Psoas muscle (tissue), 8 donors: Measurements from ENCODE around the gene AKAP11. TPM values are rescaled to one million over a fixed set of nuclear protein-coding genes. Genes with fewer than 3 reads are reported as not detected.

Experiments
- ATAC-seq, 4 donors: fragments of 200-7000 bp; cut with Tn5 transposase; one replicate each; pipeline ENCODE4 v1.9.1; 2020; ENCODE audit warnings: moderate library complexity in 3 of 4, mild to moderate bottlenecking in 2 of 4
- DNase-seq, 2 donors: peaks; one replicate each; pipeline ENCODE4 v3.0.0-alpha.2; 2020
- H3K27ac ChIP-seq: fragments of 200-600 bp; one replicate; pipeline ENCODE4 v1.8.0; 2022
- H3K27me3 ChIP-seq, 3 donors: fragments of 200-600 bp in 1 of 3; one replicate each; pipeline versions ENCODE4 v1.6.1 to v1.8.0; 2013 to 2022; ENCODE audit warnings: low read length in 2 of 3, mild to moderate bottlenecking in 2 of 3, moderate library complexity in 1 of 3; ENCODE audit not compliant: insufficient read depth in 3 of 3
- H3K36me3 ChIP-seq, 2 donors: fragments of 200-600 bp in 1 of 2; one replicate each; pipeline versions ENCODE4 v1.6.1 to v1.8.0; 2013 to 2022; ENCODE audit warnings: low read depth in 1 of 2, mild to moderate bottlenecking in 1 of 2, moderate library complexity in 1 of 2; ENCODE audit not compliant: insufficient read depth in 1 of 2
- H3K4me1 ChIP-seq: fragments of 200-600 bp; one replicate; pipeline ENCODE4 v1.8.0; 2022
- H3K4me3 ChIP-seq: fragments of 200-600 bp; one replicate; pipeline ENCODE4 v1.8.0; 2022; ENCODE audit warnings: mild to moderate bottlenecking
- H3K9me3 ChIP-seq: fragments of 200-600 bp; one replicate; pipeline ENCODE4 v1.8.0; 2022
- WGBS, 3 donors: extraction: QIAGEN DNeasy Blood & Tissue Kit; methylation state at CpG; one replicate each; pipeline versions ENCODE4 v1.1.6 to v1.1.7; 2013; 5-methylcytosine and 5-hydroxymethylcytosine counted together
- intact Hi-C, 2 donors: fragments of 100-400 bp; cut with DNase I; formaldehyde crosslinking; loops; one replicate each; pipeline versions ENCODE4 v1.11.0 to v1.14.2; 2022
- polyA plus RNA-seq, 3 donors: library from polyadenylated mRNA; stranded (reverse); fragments of 200-250 nt; gene quantifications; one replicate each; pipeline ENCODE4 v1.2.3, GENCODE V29; 2013
- total RNA-seq, 4 donors: library from RNA; stranded (reverse); fragmentation: NEBNext Ultra II Directional in 2 of 4; extraction: Animal tissue kit (Norgen Biotek cat#: 25700) in 2 of 4; gene quantifications; one replicate each; pipeline versions ENCODE4 v1.2.1 to v1.2.4, GENCODE V29; 2021 to 2023
- TF ChIP-seq, protein P1 (sequence below): fragments of 200-600 bp; IDR thresholded peaks from one replicate; pipeline ENCODE4 v1.8.0; 2022; ENCODE audit warnings: antibody characterized with exemption
- donor health status: healthy with polysubstance abuse.
- donor health status: DM: no; HTN: no; CAD: no; lungs with moderate emphysema.
- donor health status: Bipolar disorder and iron deficiency.
- donor health status: healthy.
- donor health status: DM: yes; HTN: yes; CAD: no.
- donor health status: DM: no; HTN: no; CAD: no.
- donor health status: DM: no; HTN: no; CAD: no.
- donor health status: DM: yes; HTN: yes; CAD: no.

Gene AKAP11
- total and polyA plus RNA-seq, 7 donors, result 2.6 to 17.7 (median 12.0) TPM

DNA sequence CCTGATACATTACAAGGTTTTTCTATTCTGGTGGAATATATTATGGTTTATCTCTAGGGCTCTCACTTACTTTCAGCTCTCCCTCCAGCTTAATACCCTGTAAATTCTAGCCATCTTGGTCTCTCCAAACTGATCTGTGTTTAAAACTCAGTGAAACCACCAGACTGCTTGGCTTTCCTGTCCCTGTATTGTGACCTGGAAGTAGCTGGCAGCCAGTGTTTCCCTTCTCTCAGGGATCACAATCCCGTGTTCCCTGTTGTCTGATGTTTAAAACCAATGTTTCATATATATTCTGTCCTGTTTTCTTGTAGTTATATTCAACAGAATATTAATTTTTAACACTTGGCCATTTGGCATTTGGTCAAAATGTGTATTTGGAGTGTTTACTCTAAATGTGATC lies 8.0 kb downstream of the AKAP11 start:
- H3K9me3 ChIP-seq, result no peaks in the 10 kb centered on the region
- no peak overlapping the region for H3K4me3 ChIP-seq
- TF ChIP-seq, protein P1, sequence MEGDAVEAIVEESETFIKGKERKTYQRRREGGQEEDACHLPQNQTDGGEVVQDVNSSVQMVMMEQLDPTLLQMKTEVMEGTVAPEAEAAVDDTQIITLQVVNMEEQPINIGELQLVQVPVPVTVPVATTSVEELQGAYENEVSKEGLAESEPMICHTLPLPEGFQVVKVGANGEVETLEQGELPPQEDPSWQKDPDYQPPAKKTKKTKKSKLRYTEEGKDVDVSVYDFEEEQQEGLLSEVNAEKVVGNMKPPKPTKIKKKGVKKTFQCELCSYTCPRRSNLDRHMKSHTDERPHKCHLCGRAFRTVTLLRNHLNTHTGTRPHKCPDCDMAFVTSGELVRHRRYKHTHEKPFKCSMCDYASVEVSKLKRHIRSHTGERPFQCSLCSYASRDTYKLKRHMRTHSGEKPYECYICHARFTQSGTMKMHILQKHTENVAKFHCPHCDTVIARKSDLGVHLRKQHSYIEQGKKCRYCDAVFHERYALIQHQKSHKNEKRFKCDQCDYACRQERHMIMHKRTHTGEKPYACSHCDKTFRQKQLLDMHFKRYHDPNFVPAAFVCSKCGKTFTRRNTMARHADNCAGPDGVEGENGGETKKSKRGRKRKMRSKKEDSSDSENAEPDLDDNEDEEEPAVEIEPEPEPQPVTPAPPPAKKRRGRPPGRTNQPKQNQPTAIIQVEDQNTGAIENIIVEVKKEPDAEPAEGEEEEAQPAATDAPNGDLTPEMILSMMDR, result no peak
- intact Hi-C loops, result no loop called here
- ATAC-seq, result no peak
- no peaks in the 10 kb centered on the region for H3K27me3 ChIP-seq
- 48 to 62% (median 55%) methylated on average over 1 of the region's 1 CpG for WGBS, 3 donors
- no peak overlapping the region for H3K27ac ChIP-seq
- H3K4me1 ChIP-seq, result no peaks in the 10 kb centered on the region
- H3K36me3 ChIP-seq, result no peaks in the 10 kb centered on the region
- DNase-seq, result no peak

DNA sequence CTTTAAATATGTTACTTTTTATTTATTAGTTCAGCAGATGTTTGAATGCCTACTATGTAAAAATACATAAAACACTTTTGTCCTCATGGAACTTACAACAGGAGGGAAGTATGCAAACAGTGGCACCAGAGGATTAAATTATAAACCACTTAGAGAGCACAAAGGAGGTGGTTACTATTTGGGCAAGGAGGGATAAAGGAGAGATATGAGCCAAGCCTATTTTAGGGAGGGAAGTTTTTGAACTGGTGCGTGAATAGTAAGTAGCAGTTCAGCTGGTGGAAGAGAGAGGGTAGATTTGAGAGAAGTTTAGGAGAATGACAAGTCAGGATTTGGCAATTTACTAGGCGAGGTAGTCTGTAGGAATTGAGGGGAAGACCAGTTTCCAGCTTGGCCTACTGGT lies 8.6 kb downstream of the AKAP11 start:
- no peak for DNase-seq
- H3K4me1 ChIP-seq, result no peaks in the 10 kb centered on the region
- H3K4me3 ChIP-seq, result no peak overlapping the region
- no peak overlapping the region for H3K27ac ChIP-seq
- no peak for ATAC-seq
- 75 to 96% (median 83%) methylated on average over 2 of the region's 2 CpGs for WGBS, 3 donors
- TF ChIP-seq, protein P1, result no peak
- intact Hi-C loops, result no loop called here
- no peaks in the 10 kb centered on the region for H3K9me3 ChIP-seq
- H3K36me3 ChIP-seq, result no peaks in the 10 kb centered on the region
- no peaks in the 10 kb centered on the region for H3K27me3 ChIP-seq

DNA sequence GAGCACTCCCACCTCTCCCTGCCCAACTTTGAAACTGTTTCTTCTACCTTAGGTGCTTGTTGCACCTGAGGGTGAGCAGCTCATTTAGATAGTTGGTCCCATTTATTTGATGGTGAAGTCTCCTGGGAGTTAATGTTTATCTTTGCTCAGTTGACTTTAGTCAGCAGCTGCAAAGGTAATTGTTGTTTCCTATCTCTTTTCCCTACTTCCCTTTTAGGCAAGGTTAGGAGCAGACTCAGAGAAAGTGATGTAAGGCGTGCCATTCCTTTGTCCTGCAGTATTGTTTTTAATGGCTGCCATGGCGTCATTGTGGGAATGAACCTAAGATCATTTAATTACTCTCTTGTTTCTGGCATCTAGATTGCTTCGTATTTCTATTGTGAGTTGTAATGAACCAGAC lies 11.6 kb downstream of the AKAP11 start:
- WGBS, 3 donors, result 75 to 80% (median 77%) methylated on average over 3 of the region's 3 CpGs
- no peak for ATAC-seq
- Histone ChIP-seq H3K27me3 (no peaks in the 10 kb centered on the region), H3K36me3 (peaks cover 0 to 21% of the 10 kb centered on the region in 2 donors), H3K9me3 (no peaks in the 10 kb centered on the region), H3K4me1 (no peaks in the 10 kb centered on the region), H3K4me3 (no peak overlapping the region), H3K27ac (no peak overlapping the region)
- TF ChIP-seq, protein P1, result no peak
- no peak for DNase-seq
- intact Hi-C loops, result no loop called here

DNA sequence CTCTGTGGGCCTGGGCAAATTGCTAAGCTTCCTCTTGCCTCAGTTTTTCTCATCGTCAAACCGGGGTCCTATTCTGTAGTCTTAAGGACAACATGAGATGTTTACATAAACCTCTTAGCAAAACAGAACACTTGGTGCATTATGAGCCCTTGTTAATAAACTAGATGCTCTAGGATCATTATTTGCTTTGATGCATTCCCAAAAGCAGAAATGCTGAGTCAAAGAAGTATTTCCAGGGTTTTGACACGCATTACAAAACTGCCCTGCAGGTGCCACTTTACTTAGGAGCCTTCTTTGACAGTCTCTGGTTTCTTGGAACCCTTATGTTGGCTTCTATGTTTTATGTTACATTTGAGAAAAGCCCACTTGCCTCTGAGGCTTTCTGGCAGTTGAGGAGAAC lies 12.1 kb downstream of the AKAP11 start:
- no peaks in the 10 kb centered on the region for H3K4me1 ChIP-seq
- H3K27me3 ChIP-seq, result no peaks in the 10 kb centered on the region
- no peak overlapping the region for H3K27ac ChIP-seq
- TF ChIP-seq, protein P1, result no peak
- H3K4me3 ChIP-seq, result no peak overlapping the region
- WGBS, 3 donors, result 85 to 90% (median 88%) methylated on average over 3 of the region's 3 CpGs
- DNase-seq (no peak), ATAC-seq (no peak)
- peaks cover 0 to 26% of the 10 kb centered on the region in 2 donors for H3K36me3 ChIP-seq
- intact Hi-C loops, result no loop called here
- H3K9me3 ChIP-seq, result no peaks in the 10 kb centered on the region

DNA sequence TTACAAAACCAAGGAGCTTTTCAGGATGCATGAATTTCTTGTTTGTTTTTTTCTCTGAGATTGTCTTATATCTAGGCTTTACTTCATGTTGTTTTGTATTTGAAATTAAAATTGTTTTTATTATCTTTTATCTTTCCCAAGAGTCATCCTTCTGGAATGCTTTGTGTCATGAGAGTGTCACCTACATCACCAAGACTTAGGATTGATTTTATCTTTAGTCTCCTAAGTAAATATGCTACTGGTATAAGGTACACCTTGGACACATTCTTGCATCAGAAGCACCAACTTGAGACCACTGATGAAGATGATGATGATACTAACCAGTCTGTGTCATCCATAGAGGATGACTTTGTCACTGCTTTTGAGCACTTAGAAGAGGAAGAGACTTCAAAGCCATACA lies 26.4 kb downstream of the AKAP11 start:
- Histone ChIP-seq H3K27me3 (no peaks in the 10 kb centered on the region), H3K36me3 (peaks cover 0 to 67% of the 10 kb centered on the region in 2 donors), H3K4me1 (peaks cover 9% of the 10 kb centered on the region), H3K27ac (no peak overlapping the region), H3K4me3 (no peak overlapping the region), H3K9me3 (no peaks in the 10 kb centered on the region)
- no peak for ATAC-seq
- no peak for DNase-seq
- TF ChIP-seq, protein P1, result no peak
- intact Hi-C loops, result no loop called here
